HEK293 (cell line): ENCODE results near the gene IDUA.

Source experiments
- PRDM4 ChIP-seq: fragments of 450-650 bp; formaldehyde crosslinking; IDR thresholded peaks from 2 replicates; pipeline ENCODE4 v1.5.1; 2017; ENCODE audit warnings: missing biosample characterization, missing genetic modification characterization
- ZBTB21 ChIP-seq: fragments of 450-650 bp; formaldehyde crosslinking; IDR thresholded peaks from 2 replicates; pipeline ENCODE4 v1.5.1; 2017; ENCODE audit warnings: missing biosample characterization, missing genetic modification characterization
- ZNF510 ChIP-seq: fragments of 450-650 bp; formaldehyde crosslinking; IDR thresholded peaks from 2 replicates; pipeline ENCODE4 v1.5.1; 2018; ENCODE audit warnings: mild to moderate bottlenecking, missing genetic modification characterization, missing biosample characterization; ENCODE audit not compliant: insufficient replicate concordance

- TF ChIP-seq ZNF510 (tag by site-specific recombination) (no peak), PRDM4 (tag by site-specific recombination) (no peak), ZBTB21 (no peak)
Observed at GRCh38 chr4:1027219-1027914, 40.5 kb downstream of the IDUA start.
